UCSD-AML1 (cell line): ENCODE measurements around the gene ODAD4.
"Not testable (repeated sequence)": the region's sequence is repeated elsewhere in the genome, so short reads cannot be mapped to it uniquely, and the experiment has no call there.

ENCODE experiments used
- DNase-seq: peaks from one replicate; lab custom pipeline; 2025; ENCODE audit not compliant: unreplicated experiment; lab: John Stamatoyannopoulos, UW

Gene ODAD4

GRCh38 chr17:41913798-41914197 lies 16.6 kb upstream of the ODAD4 start:
- no peak for DNase-seq

- DNase-seq = no peak
Observed at GRCh38 chr17:41914358-41914766, 16.1 kb upstream of the ODAD4 start.

- no peak for DNase-seq
Observed at GRCh38 chr17:41915020-41915419, 15.4 kb upstream of the ODAD4 start.

- no peak for DNase-seq
Observed at GRCh38 chr17:41915566-41915965, 14.9 kb upstream of the ODAD4 start.

- no peak for DNase-seq
Observed at GRCh38 chr17:41917192-41917591, 13.2 kb upstream of the ODAD4 start.

- peak; percentile 57 for DNase-seq
Observed at GRCh38 chr17:41917679-41918313, 12.6 kb upstream of the ODAD4 start.

GRCh38 chr17:41918314-41919164 lies 11.9 kb upstream of the ODAD4 start, which contains the start of gene ACLY:
ACLY (minus strand) TSS chr17:41918951; CDS start chr17:41913873, 5,078 bp downstream.
- peak; percentile 98 for DNase-seq

GRCh38 chr17:41919165-41919817 lies 11.1 kb upstream of the ODAD4 start:
- no peak for DNase-seq

GRCh38 chr17:41919840-41920579 lies 10.4 kb upstream of the ODAD4 start:
- DNase-seq = no peak

GRCh38 chr17:41920580-41920955 lies 9.8 kb upstream of the ODAD4 start:
- DNase-seq = no peak

GRCh38 chr17:41925991-41926590 lies 4.3 kb upstream of the ODAD4 start:
- DNase-seq = no peak

GRCh38 chr17:41928693-41929251 lies 1.6 kb upstream of the ODAD4 start:
- DNase-seq = no peak

- not testable (repeated sequence) for DNase-seq
Observed at GRCh38 chr17:41930833-41931156, 378 bp downstream of the ODAD4 start.

- DNase-seq = not testable (repeated sequence)
Observed at GRCh38 chr17:41931715-41932114, 1.3 kb downstream of the ODAD4 start.

- DNase-seq = no peak
Observed at GRCh38 chr17:41932816-41933389, 2.5 kb downstream of the ODAD4 start.

- DNase-seq = no peak
Observed at GRCh38 chr17:41935641-41936040, 5.2 kb downstream of the ODAD4 start.

GRCh38 chr17:41937970-41938954 lies 7.8 kb downstream of the ODAD4 start:
- DNase-seq = no peak

- DNase-seq = no peak
Observed at GRCh38 chr17:41939044-41939692, 8.8 kb downstream of the ODAD4 start.

GRCh38 chr17:41939693-41940090 lies 9.3 kb downstream of the ODAD4 start:
- DNase-seq = no peak
